Esophagus muscularis mucosa (tissue), 4 donors: ENCODE measurements around the gene L3MBTL4. TPM values are rescaled to one million over a fixed set of nuclear protein-coding genes. Genes with fewer than 3 reads are reported as not detected.

Experiments used
- DNase-seq: peaks from one replicate; pipeline ENCODE4 v3.0.0-alpha.2; 2017; ENCODE audit errors: extremely low spot score
- H3K27ac ChIP-seq, 4 donors: fragments of 200-600 bp; sonication (generic); replicated peaks in 1 of 4; 1 replicate in 3 of 4; 2 replicates in 1 of 4; pipeline ENCODE4 v1.5.1; 2016 to 2019; ENCODE audit warnings: mild to moderate bottlenecking in 1 of 4
- H3K27me3 ChIP-seq, 4 donors: fragments of 200-600 bp; sonication (generic); one replicate each; pipeline versions ENCODE4 v1.5.1 to v1.6.0; 2016 to 2019
- H3K36me3 ChIP-seq, 4 donors: fragments of 200-600 bp; sonication (generic); one replicate each; pipeline ENCODE4 v1.5.1; 2016 to 2019
- H3K4me1 ChIP-seq, 4 donors: fragments of 200-600 bp; sonication (generic); one replicate each; pipeline ENCODE4 v1.5.1; 2016 to 2019
- H3K4me3 ChIP-seq, 4 donors: fragments of 200-600 bp; sonication (generic); 1 replicate in 2 of 4; 2 replicates in 2 of 4; pipeline ENCODE4 v1.5.1; 2016 to 2019; ENCODE audit warnings: mild to moderate bottlenecking in 4 of 4, moderate library complexity in 1 of 4
- H3K9me3 ChIP-seq, 4 donors: fragments of 200-600 bp; sonication (generic); 1 replicate in 3 of 4; 2 replicates in 1 of 4; pipeline ENCODE4 v1.5.1; 2016 to 2019
- EP300 ChIP-seq: sonication (generic); formaldehyde crosslinking; IDR thresholded peaks from one replicate; pipeline ENCODE4 v1.6.1; 2017; ENCODE audit warnings: antibody characterized with exemption
- POLR2A ChIP-seq: fragments of 450-650 bp; IDR thresholded peaks from one replicate; pipeline ENCODE4 v1.6.1; 2017; ENCODE audit warnings: antibody characterized with exemption, moderate library complexity, mild to moderate bottlenecking, low read depth
- POLR2AphosphoS5 ChIP-seq, 2 donors: sonication (generic); formaldehyde crosslinking; IDR thresholded peaks; one replicate each; pipeline ENCODE4 v1.6.1; 2017; ENCODE audit warnings: antibody characterized with exemption in 2 of 2
- WGBS: methylation state at CpG from one replicate; pipeline ENCODE4 v1.1.5; 2018; 5-methylcytosine and 5-hydroxymethylcytosine counted together
- intact Hi-C: fragments of 100-400 bp; cut with DNase I; formaldehyde crosslinking; loops from one replicate; pipeline ENCODE4 v1.15.1; 2023
- total RNA-seq, 4 donors: library from RNA; depleted of rRNA; stranded (reverse); fragments of >200 nt; gene quantifications; one replicate each; pipeline versions ENCODE4 v1.1.0 to v1.2.1, GENCODE V29; 2016
- TF ChIP-seq, protein P1 (sequence below), 3 experiments: fragments of 200-600 bp in 2 of 3; fragments of 450-650 bp in 1 of 3; sonication (generic) in 2 of 3; IDR thresholded peaks; one replicate each; pipeline ENCODE4 v1.5.1; 2017 to 2019; ENCODE audit warnings: antibody characterized with exemption in 3 of 3, mild to moderate bottlenecking in 2 of 3, moderate library complexity in 1 of 3

L3MBTL4 gene
- total RNA-seq, 4 donors from 2014 or later: 1.0 to 2.9 (median 1.6) TPM

DNA sequence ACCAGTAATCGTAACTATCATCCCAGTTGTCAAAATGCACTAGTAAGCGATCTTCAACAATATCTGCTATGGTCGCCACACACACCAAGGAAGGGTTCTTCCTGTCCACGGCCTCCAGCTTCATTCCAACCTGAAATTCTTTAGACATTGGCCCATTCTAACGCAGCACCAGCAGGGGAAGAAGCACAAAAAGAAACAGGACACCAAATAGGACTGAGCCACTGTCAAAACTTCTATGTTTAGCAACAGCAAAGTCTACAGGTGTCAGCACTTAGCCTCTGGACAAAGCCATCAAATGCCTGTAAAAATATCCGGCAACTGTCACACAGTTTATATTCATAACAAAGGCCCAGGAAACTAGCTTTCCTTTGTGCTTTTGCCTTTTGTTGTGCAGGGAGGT, 175.0 kb downstream of the L3MBTL4 start:
- no peak overlapping the region for H3K27ac ChIP-seq
- TF ChIP-seq POLR2A (no peak), POLR2AphosphoS5 (IDR thresholded peaks at IDR 0.05) (no peak), EP300 (no peak)
- TF ChIP-seq, protein P1, sequence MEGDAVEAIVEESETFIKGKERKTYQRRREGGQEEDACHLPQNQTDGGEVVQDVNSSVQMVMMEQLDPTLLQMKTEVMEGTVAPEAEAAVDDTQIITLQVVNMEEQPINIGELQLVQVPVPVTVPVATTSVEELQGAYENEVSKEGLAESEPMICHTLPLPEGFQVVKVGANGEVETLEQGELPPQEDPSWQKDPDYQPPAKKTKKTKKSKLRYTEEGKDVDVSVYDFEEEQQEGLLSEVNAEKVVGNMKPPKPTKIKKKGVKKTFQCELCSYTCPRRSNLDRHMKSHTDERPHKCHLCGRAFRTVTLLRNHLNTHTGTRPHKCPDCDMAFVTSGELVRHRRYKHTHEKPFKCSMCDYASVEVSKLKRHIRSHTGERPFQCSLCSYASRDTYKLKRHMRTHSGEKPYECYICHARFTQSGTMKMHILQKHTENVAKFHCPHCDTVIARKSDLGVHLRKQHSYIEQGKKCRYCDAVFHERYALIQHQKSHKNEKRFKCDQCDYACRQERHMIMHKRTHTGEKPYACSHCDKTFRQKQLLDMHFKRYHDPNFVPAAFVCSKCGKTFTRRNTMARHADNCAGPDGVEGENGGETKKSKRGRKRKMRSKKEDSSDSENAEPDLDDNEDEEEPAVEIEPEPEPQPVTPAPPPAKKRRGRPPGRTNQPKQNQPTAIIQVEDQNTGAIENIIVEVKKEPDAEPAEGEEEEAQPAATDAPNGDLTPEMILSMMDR (IDR thresholded peaks at IDR 0.05): no peak
- no peaks in the 10 kb centered on the region for H3K4me1 ChIP-seq
- intact Hi-C loops: no loop called here
- no peaks in the 10 kb centered on the region for H3K9me3 ChIP-seq
- 86% methylated on average over 6 of the region's 6 CpGs for WGBS
- H3K4me3 ChIP-seq: no peak overlapping the region
- no peaks in the 10 kb centered on the region for H3K27me3 ChIP-seq
- no peaks in the 10 kb centered on the region for H3K36me3 ChIP-seq
- no peak for DNase-seq

GRCh38 chr18:6236258-6236657, 178.5 kb downstream of the L3MBTL4 start:
- TF ChIP-seq POLR2A: no peak
- TF ChIP-seq, protein P1 (IDR thresholded peaks at IDR 0.05): no peak
- TF ChIP-seq EP300: no peak
- TF ChIP-seq POLR2AphosphoS5 (IDR thresholded peaks at IDR 0.05): no peak
- Histone ChIP-seq H3K4me3 (no peak overlapping the region), H3K9me3 (no peaks in the 10 kb centered on the region), H3K4me1 (no peaks in the 10 kb centered on the region), H3K27me3 (no peaks in the 10 kb centered on the region), H3K27ac (no peak overlapping the region), H3K36me3 (no peaks in the 10 kb centered on the region)
- intact Hi-C loops: no loop called here
- no peak for DNase-seq
- WGBS: 92% methylated on average over 2 of the region's 2 CpGs

DNA sequence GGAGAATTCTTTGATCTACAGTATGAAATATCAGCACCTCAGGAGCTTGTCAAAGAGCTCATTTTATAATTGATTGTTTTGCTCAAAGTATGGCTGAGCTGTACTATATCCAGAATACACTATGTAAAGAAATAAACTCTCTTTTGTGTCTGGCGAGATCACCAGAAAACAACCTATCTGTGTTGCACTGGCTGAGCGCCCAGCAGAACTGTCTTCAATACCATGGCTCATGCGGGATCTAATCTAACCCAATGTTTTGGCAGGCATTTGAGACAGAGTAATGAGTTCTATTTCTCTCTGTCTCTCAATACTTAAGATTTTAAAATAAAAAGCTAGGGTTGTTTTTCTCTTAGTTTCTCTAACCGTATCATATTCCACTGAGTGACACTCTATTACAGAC, 192.4 kb downstream of the L3MBTL4 start:
- H3K27me3 ChIP-seq: no peaks in the 10 kb centered on the region
- WGBS: 94% methylated on average over 4 of the region's 4 CpGs
- no peaks in the 10 kb centered on the region for H3K36me3 ChIP-seq
- H3K9me3 ChIP-seq: peaks cover 0 to 8% (median 0%) of the 10 kb centered on the region in 4 donors
- no peak overlapping the region for H3K27ac ChIP-seq
- intact Hi-C loops: no loop called here
- no peak for DNase-seq
- no peak overlapping the region for H3K4me3 ChIP-seq
- H3K4me1 ChIP-seq: no peaks in the 10 kb centered on the region
- TF ChIP-seq POLR2AphosphoS5 (IDR thresholded peaks at IDR 0.05) (no peak), POLR2A (no peak), EP300 (no peak)
- TF ChIP-seq, protein P1 (IDR thresholded peaks at IDR 0.05): no peak

DNA sequence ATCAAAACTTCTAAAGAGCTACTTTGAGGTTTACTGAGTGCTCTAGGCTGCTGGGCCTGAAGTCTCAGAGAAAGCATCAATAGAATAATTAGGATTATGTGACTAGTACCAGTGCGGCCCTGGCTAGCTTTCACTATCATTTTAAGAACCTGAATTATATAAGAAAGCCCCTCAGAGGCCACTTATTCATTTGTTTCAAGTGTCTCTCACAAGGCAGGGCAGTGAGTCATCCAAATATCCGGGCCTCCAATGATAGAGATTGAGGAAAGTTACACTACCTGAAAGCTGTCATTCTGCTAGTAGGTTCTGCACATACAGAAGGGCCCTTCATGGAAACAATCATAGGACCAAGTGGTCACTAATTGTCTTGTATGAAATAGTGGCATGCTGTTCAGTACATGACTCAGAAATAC, 193.1 kb downstream of the L3MBTL4 start:
- Histone ChIP-seq H3K27ac (no peak overlapping the region), H3K9me3 (peaks cover 0 to 8% (median 0%) of the 10 kb centered on the region in 4 donors), H3K27me3 (no peaks in the 10 kb centered on the region), H3K36me3 (no peaks in the 10 kb centered on the region), H3K4me3 (no peak overlapping the region), H3K4me1 (no peaks in the 10 kb centered on the region)
- intact Hi-C loops: no loop called here
- TF ChIP-seq POLR2A (no peak), POLR2AphosphoS5 (IDR thresholded peaks at IDR 0.05) (no peak), EP300 (no peak)
- TF ChIP-seq, protein P1 (IDR thresholded peaks at IDR 0.05): no peak
- WGBS: 96% methylated on average over 2 of the region's 2 CpGs
- DNase-seq: no peak

- no peak for DNase-seq
- Histone ChIP-seq H3K9me3 (no peaks in the 10 kb centered on the region), H3K4me3 (no peak overlapping the region), H3K4me1 (no peaks in the 10 kb centered on the region), H3K36me3 (no peaks in the 10 kb centered on the region), H3K27ac (no peak overlapping the region), H3K27me3 (no peaks in the 10 kb centered on the region)
- intact Hi-C loops: no loop called here
- WGBS: 84% methylated on average over 3 of the region's 3 CpGs
- TF ChIP-seq POLR2A (no peak), EP300 (no peak), POLR2AphosphoS5 (IDR thresholded peaks at IDR 0.05) (no peak)
- TF ChIP-seq, protein P1 (IDR thresholded peaks at IDR 0.05): no peak
Measured at GRCh38 chr18:6220129-6220528, 194.6 kb downstream of the L3MBTL4 start.
